Embryonic facial prominence (tissue), 1 donor: ENCODE measurements around the gene PHF23.
A peak's percentile ranks its signal among the peaks of the same experiment; 100 is the strongest.

Experiments used
- DNase-seq: peaks from one replicate; pipeline ENCODE4 v3.0.0-alpha.2; 2016; ENCODE audit errors: extremely low spot score

Gene PHF23

DNA sequence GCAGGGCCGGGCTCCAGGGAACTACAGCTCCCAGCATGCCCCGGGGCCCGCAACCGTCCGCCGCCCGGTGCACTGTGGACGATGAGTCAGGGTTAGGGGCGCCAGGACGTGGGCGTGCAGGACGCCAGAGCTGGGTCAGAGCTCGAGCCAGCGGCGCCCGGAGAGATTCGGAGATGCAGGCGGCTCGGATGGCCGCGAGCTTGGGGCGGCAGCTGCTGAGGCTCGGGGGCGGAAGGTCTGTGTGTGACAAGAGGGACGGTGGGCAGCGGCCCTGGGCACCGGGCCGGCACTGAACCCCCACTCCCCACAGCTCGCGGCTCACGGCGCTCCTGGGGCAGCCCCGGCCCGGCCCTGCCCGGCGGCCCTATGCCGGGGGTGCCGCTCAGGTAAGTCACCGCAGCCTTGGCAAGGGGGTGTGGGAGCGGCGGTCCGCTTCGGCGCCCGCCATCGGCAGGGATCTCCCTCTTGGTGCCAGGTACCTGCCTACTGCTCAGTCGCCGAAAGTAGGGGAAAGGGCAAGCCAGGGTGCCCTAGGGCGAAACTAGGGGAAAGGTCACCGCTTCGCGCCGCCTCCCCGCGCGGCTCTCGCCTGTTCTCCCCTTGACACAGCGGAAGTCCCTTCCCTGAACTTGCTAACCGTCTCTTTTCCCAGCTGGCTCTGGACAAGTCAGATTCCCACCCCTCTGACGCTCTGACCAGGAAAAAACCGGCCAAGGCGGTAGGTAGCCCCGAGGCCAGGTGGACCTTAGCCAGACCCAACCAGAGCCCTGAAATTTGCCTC lies 19.3 kb downstream of the PHF23 start, which contains the start of the genes ACADVL and DLG4:
Gene ACADVL (plus strand): TSS at position 127 of the 781 bp plus-strand sequence. CDS start 47 bp downstream, at position 174.
Gene DLG4 (minus strand): TSS at position 25 of the 781 bp plus-strand sequence.
- DNase-seq, result peak; percentile 61

DNA sequence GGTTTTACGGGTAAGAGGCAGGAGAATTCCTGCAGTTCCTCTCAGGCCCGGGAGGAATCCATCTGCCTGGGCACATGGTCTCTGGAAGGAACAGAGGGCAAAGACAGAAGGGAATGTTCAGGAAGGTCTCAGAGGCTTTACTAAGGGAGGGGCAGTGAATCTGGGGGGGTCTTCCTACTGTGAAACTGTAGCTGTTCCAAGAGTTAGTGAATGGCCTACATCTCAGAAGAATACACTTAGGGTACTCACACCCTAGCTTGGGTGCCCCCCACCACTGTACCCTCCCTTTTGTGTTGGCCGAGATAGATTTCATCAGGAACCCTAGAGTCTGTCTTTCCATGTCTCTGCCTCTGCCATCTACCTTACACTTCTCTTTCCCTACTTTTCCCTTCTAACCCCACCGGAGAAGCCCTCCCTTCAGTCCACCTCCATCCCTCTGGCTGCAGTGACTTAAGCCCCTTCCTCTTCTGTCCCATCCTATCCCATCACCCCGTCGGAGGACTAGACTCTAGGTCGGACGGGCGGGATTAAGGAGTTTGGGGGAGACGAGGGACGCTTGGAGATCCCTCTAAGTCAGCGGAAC lies 19.9 kb downstream of the PHF23 start:
- no peak for DNase-seq

DNA sequence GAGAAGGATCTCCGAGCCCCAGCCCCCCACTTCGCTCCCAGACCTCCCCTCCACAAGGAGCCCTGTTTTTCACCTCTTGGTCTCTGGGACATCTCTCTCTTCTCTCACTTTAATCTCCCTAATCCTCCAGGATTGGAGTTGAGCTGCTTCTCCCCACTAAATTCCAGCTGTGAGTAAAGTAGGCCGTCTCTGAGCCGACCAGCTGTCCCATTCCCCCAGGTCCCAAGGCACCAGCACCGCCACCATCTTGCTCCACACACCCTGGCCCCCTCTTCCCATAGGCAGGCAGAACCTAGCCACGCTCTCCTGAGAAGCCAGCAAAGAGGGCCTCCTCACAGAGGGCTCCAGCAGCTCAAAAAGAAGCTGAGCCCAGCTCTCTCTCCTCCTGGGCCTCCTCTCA lies 20.5 kb downstream of the PHF23 start:
- DNase-seq, result no peak

DNA sequence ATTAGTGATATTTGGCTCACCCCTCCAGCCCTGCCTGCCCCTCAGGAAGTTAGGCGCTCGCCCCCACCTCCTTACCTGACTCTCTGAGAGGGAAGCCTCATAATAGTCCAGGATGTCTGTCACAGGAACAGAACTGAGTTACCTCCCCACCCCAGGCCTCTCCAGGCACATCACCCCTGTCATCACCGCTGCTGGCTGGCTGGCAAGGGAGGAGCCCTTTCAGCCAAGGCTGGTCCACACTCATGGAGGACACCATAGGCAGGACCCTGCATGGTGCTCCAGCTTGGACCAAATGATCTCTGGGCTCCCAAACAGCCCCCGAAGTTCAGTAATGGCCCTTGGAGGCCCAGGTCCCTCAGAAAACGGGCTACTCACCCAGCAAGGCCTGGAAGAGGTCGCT lies 21.1 kb downstream of the PHF23 start:
- DNase-seq, result no peak

DNA sequence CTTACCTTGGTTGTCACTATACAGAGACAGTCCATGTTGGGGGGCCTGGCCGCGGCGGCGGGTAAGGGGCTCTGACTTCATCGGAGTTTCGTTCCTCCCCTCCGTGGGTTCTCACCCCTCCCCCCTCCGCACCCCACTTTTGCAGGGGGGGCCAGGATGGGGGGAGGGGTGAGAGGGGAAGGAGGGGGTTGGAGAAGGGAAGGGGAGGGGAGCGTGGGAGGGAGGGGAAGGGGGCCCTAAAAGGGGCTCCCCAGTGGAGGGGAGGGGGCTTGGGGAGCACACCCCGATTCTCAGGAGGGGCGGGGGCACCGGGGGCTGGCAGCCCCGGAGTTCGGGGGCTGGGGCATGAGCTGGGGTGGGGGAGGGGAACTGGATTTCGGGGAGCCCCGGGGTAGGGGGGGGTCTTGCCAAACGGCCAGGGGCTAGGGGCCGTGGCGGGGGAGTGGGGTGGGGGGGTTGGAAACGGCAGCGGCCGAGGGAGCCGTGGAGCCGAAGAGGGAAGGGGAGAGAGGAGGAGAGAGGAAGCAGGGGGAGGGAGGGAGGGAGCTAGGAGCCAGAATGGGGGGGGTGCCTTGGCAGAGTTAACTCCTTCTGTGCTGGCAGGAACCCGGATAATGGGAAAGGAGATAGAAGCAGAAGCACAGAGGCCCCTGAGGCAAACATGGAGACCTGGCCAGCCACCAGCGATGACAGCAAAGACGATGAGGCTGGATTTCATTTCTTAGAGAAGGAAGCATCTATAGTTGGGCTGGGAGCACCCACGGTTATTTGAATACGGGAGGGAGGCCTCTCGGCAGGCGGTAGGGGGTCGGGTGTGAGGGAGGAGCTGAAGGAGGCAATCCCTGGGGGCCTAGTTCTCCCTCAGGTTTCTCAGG lies 21.9 kb downstream of the PHF23 start:
- peak; percentile 85 for DNase-seq

DNA sequence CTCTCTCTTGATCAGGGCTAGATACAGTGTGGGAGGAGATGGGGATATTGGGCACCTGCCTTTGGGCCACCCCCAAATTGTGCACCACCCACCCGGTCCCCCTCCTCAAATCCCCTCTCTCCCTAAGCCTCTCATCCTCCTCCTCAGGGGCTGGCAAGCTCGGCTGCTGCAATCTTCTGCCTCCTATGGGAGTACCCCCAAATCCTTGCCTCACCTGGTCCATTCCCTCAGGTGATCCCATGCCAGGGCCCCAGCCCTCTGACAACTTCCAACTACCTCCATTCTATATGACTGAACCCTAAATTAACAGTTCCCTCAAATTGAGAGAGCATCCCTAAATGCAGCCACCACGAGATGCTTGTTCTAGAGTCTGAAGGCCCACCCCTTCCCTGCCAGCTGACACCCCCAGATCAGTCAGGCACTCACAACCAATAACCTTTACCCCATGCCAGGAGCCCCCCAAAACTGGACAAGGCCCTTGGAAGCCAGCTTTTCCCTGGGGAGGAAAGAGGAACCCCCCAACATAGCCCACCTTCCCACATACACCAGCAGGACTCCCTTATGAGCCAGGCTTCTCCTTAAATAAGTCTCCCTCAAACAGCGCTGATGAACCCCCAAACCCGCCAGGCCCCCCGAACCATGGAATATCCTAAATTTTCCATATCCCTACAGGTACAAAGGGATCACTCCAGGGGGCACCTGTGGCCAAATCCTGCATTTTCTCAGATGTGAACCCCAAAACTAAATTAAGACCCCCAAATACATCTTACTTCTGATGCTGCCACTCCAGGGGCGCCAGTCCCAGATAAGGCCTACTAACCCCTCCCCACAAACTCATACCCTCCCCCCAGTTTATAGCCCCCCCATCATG lies 22.8 kb downstream of the PHF23 start:
- DNase-seq, result no peak

DNA sequence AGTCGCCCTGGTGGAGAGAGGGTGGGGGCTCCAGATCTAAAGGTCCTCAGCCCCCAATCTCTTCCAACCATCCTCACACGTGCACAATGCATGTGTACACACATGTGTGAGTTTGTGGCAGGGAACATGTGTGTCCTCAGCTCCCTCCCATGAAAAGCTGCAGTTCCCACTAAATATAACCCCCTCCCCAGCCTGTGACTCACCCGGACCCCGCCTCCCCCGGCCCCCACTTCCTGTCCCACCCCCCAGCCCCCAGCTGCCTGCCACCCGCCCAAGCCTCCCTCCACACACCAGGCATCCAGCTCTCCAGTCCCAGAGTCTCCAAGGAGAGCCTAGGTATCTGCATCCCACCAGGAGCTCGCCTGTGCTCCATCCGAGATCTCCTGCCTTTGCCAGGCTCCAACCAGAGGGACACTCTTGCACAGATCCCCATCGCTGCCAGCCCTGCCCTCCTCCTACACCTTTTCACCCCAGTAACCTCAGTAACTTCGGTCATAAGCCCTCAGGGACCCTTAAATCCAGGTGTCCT lies 23.5 kb downstream of the PHF23 start:
- peak; percentile 12 for DNase-seq

DNA sequence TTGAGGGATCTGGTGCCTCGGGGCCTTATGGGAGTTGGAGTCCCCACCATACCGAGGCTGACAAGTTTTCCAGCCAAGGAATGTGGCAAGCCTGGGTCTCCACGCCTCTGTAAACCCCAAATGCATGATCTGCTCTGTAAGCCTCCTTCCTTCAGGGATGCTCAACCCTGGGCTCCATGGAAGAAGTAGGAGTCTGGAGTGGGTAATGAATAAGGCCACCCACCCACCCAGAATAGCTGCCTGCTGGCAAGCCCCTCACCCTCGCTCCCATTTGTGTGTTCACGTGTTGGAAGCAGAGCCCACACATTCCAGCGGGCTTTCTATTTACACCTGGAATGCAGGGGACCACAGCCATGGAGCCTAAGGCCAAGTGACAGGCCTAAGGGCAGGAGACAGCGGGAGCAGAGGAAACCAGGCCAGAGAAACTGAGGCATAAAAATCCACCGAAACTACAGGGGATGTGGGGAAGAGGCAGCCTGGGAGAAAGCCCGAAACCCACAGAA lies 24.1 kb downstream of the PHF23 start:
- DNase-seq, result no peak

DNA sequence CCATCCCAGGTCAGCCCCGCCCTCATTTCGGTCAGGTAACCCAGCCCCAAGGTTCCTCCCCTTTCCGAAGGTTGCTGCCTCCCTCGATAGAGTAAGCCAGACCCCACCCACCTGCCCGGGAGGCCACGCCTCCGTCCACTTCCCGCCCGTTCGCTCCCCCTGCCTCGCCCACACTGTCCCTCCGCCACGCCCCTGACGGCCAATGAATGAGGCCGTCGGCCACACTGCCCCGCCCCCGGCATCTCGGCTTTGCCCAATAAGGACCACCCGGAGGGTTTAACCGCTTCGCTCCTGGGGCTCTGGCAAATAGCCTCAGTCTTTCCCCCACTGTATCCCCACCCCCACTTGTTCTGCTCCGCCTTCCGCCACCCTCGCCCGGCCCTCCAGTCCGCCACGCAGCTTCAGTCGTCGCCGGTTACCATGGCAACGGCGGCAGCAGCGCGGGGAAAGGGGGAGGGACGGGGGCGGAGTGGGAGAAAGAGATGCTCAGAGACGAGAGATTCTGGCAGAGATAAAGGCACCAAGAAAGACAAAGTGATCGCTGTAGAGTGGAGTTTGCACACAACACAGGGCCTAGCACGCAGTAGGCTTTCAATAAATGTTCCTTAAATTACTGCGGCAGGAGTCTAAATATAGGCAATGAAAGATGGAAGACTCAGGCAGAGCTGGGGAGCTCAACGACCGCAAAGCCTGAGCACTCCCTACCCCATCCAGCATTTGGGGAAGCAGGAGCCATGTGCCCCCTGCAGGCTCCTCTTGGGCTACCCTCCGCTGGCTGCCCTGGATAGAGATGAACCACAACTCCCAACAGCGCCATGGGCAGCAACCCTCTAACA lies 24.7 kb downstream of the PHF23 start:
- peak; percentile 96 for DNase-seq

DNA sequence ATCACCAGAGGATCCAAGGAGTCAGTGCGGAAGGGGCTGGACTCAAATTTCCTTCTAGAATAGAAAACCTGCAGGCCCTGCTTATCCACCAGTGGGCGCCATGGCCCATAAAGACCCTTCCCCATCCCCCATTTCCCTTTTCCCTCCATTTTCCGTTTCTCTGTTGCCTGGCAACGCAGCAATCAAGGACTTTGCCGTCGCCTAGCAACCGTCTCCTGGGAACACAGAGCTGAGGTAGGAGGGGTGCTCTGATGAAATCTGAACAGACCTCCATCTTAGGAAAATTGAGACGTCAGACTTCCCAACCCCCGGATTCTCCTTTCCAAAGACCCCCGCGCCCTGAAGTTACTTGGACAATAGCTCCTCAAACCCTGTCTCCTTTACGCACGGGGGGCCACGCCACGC lies 25.4 kb downstream of the PHF23 start:
- peak; percentile 97 for DNase-seq

DNA sequence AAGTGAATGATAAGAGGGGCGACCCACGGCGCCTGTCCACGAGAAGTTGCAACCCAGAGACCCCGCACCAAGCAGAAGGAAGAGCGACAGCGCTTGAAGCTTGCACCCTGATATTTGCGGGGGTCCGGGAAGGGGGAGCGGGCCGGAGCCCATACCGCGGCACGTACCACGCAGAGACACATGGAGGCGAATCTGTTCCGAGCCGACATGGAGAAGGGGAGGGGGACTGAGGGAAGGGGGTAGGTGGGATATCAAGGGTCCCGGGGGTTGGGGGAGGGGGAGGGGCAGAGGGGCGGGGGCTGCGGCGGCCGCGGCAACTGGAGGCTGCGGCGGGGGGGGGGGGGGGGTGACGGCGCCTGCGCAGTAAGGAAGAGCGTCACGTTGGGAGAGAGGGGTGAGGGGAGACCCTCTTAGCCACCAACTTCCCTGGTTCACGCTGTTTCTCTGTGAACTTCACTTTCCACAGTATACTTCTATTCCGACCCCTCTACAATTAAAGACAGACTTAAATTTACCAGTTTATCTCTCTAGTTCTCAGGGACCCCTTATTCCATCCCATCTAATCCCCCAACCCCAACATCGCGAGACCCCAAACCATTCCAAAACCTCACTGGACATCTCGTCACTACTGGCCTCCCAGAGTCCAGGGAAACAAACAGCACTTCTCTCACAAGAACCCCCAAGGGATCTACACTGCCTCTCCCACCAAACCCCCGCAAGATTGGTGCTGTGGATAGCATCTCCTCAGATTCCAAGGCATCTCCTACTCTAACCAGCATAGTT lies 27.6 kb downstream of the PHF23 start:
- no peak for DNase-seq

DNA sequence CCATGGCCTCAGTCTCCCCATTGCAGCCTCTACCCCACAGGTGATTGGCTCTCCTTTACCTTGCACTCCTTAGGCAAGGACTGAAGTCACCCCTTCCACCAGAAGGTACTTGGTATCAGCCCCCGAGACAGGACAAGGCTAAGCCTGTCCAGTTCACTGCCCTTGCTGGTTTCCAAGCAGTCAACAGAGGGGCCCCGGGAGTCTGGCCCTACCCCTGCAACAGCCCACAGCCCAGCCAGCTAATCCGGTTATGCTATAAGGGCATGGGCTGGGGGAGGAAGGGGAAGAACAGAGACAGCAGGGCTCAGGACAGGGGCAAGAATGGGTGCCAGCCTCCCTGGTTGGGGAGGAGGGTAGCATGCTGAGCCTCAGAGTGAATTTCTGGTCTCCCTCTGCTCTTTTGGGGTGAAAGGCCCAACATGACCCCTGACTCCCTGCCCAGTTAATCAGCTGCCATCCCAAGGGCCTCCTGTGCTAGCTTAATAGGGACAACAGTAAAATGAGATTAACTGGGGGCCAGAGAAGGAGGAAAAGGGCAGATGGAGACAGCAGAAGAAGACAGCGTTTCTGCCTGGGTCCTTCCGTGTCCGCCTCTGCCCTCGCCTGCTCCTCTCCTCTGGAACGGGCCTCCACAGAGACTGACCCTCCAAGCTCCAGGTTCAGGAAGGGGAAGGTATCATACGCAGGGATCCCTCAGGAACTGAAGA lies 30.4 kb downstream of the PHF23 start:
- no peak for DNase-seq

DNA sequence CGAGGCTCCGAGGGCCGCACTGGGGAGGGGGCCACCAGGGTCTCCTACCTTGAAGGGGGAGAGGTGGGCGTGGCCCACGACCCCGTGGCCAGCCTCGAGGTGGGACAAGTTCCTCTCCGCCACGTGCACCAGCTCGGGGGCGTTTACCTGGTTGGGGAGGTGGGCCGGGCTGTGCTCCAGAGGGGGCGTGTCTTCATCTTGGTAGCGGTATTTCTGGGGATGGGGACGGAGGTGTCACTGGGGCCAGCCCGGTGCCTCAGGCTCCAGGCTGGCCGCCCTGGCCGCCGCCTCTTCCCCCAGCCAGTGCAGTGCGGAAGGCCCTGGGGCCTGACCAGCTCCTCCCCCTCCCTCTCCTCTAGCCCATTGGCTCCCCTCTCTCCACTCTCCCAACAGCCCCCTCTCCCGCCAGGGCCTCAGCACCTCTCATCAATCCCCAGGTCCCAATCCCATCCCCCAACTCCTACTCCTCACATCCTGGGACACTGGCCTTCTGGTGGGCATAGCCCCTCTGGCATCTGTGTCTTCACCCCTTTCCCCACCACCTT lies 31.2 kb downstream of the PHF23 start:
- no peak for DNase-seq

DNA sequence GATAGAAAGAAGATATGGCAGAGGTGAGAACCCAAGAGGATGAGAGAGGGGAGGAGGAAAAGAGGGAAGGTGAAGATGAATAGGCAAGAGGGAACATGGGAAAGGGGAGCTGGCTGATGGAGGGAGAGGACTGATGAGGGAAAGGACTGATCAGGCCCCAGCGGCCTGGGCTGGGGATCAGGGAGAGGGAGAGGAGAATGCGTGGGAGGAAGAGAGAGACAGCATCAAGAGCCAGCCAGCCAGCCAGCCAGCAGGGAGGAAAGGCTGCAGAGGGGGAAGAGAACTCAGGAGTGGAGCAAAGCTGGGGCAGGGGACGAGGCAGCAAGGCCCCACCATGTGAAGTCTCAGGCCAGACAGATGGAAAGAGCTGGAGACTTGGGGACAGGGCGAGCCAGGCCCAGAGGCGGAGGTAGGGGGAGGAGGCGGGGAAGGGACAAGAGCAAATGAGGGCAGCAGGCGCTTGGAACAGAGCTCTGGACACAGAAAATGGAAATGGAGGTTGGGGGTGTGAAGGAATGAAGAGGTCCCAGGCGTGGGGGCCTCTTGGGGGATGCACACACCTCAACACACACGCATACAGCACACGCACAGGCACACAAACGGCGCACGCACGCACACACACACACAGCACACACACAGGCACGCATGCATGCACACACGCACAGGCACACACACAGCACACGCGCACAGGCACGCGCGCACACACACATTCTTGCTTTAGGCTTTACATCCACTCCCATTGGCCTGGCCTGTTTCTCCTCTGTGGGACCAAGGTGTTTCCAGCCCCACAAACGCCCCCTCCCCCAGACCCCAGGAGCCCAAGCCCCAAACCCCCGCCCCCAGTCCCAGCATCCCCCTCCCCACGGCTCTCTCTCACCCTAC lies 31.9 kb downstream of the PHF23 start:
- DNase-seq, result no peak

DNA sequence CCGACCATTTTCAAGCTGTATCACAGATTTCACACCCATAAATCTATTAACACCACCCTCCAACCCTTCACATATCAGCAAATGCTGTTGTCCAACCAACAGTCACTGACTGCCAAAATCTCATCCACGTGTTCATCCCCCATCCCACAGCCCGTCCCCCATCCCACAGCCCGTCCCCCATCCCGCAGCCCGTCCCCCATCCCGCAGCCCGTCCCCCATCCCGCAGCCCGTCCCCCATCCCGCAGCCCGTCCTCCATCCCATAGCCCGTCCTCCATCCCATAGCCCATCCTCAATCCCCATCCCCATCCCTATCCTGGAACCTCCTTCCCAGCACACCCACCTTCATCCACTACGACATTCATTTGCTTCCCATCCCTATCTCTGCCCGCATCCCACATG lies 33.7 kb downstream of the PHF23 start:
- no peak for DNase-seq

DNA sequence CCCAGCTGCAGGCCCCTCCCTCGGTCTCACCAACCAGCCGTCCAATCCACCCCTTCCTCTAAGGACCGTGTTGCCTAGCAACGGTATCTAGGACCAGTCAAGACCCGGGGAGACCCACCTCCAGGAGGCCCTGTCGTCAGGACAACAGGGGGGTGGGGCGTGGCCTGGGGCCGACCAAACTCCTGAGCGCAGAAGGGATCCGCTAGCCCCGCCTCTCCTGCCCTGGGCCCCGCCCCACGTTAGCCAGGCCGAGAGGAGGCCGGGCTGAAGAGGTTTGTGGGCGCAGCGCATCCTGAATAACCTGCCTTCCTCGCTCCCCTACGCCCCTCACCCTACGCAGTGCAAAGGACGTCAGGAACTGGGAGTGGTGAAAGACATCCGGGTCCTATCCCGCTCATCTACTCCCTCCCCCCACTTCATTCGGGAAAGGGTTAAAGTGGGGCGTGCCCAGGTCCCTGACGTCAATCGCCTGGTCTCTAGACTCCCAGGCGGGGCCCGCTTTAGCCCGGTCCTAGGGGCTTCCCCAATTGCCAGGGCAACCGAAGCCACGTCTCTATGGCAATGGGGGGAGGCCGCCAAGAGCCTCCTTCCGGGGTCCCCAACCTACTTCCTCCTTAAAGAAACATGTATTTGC lies 34.3 kb downstream of the PHF23 start:
- DNase-seq, result peak; percentile 87

DNA sequence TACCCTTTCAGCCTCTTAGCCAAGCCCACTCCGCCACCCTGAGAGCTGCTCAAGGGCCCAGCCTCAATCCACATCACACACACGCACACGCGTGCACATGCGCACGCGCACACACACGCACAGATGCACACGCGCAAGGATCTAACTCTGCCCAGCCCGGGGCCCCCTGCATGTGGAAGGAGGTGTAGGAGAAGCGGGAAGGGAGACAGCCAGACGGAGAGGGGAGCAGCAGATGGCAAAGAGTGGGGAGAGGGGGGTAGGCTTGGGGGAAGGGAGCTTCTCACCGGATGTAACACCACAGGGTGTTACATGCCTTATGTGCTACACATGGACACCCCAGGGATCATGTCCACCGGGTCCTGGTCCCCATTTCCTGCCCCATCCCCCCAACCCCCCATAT lies 34.9 kb downstream of the PHF23 start:
- no peak for DNase-seq
